Erythroblast (primary cell): Measurements from ENCODE around the gene RUNDC3A.

Source experiments
- GATA1 ChIP-seq: IDR thresholded peaks from 2 replicates; pipeline ENCODE4 v1.6.1; 2011; ENCODE audit warnings: low read depth, mild to moderate bottlenecking, control low read depth, low read length, moderate library complexity
- POLR2A ChIP-seq: IDR thresholded peaks from 2 replicates; pipeline ENCODE4 v1.6.1; 2011; ENCODE audit warnings: mild to moderate bottlenecking, low read length

DNA sequence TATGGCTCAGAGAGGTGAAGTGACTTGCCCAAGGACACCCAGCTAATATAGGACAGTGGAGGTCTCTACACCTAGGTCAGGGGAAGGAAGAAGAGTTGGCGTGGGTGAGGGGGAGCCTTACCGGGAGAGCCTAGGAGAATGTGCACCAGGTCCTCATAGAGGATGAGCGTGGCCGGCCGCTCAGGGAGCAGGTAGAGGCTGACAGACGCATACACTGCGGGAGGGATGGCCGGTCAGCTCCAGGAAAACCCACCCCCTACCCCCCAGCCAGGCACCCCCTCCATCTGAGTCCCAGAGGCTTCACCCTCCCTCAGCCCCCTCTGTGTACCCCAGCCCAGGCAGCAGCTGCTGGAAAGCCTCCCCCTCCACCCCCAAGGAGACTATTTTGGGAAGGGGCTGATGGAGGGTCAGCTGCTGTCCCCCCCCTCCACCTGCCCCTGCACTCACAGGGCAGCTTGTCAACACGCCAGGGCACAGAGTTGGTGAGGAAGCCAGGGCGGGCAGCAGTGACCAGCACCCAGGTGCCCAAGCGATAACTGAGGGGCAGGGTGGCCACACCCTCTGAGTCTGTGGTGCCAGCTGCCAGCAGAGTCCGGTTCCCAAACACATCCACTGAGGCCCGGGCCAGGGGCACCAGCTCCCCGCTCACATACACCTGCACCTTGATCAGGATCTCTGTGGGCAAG lies 51.2 kb downstream of the RUNDC3A start:
- TF ChIP-seq POLR2A (no peak), GATA1 (no peak)
